ENCODE measurements around the gene SPPL2B. TPM values are rescaled to one million over a fixed set of nuclear protein-coding genes. Genes with fewer than 3 reads are reported as not detected.

Gene SPPL2B
- polyA plus RNA-seq, 1 experiment: 9.9 TPM

GRCh38 chr19:2358548-2359173 is 30.2 kb downstream of the SPPL2B start:
- CTCF ChIA-PET: no interaction called here
- POLR2A ChIA-PET: no interaction called here
- no peak overlapping the region for H3K4me3 ChIP-seq (ENCODE audit: low read depth, low read length)
- no peak for DNase-seq (ENCODE audit: low read depth, low spot score)
- H3K27me3 ChIP-seq (ENCODE audit: control insufficient read depth, insufficient read depth, low read length): peaks cover 21% of the 10 kb centered on the region
- TF ChIP-seq CTCF (IDR thresholded peaks at IDR 0.05; ENCODE audit: low read depth, low read length): no peak
- H3K9me3 ChIP-seq (ENCODE audit: control insufficient read depth, insufficient read depth, low read length): peaks cover 11% of the 10 kb centered on the region; the same call in 1 of the 2 replicates
- H3K27ac ChIP-seq (ENCODE audit: low read depth, low read length): no peak overlapping the region

GRCh38 chr19:2359992-2360685 is 31.7 kb downstream of the SPPL2B start, which contains the start of gene TMPRSS9:
TSS of gene TMPRSS9 (plus strand) at chr19:2360265. CDS start at chr19:2389786, 29,521 bp downstream.
- Histone ChIP-seq H3K4me3 (ENCODE audit: low read depth, low read length) (no peak within 1 kb of the TSS), H3K9me3 (ENCODE audit: control insufficient read depth, insufficient read depth, low read length) (peaks cover 11% of the 10 kb centered on the region; the same call in 1 of the 2 replicates), H3K27me3 (ENCODE audit: control insufficient read depth, insufficient read depth, low read length) (peaks cover 21% of the 10 kb centered on the region), H3K27ac (ENCODE audit: low read depth, low read length) (no peak within 1 kb of the TSS)
- POLR2A ChIA-PET: no interaction called here
- TF ChIP-seq CTCF (IDR thresholded peaks at IDR 0.05; ENCODE audit: low read depth, low read length): no peak
- DNase-seq (ENCODE audit: low read depth, low spot score): no peak
- CTCF ChIA-PET: no interaction called here

GRCh38 chr19:2360833-2361232 is 32.3 kb downstream of the SPPL2B start:
- H3K27me3 ChIP-seq (ENCODE audit: control insufficient read depth, insufficient read depth, low read length): peaks cover 21% of the 10 kb centered on the region
- H3K27ac ChIP-seq (ENCODE audit: low read depth, low read length): no peak overlapping the region
- ChIA-PET CTCF (no interaction called here), POLR2A (no interaction called here)
- no peak for TF ChIP-seq CTCF (IDR thresholded peaks at IDR 0.05; ENCODE audit: low read depth, low read length)
- peaks cover 11% of the 10 kb centered on the region; the same call in 1 of the 2 replicates for H3K9me3 ChIP-seq (ENCODE audit: control insufficient read depth, insufficient read depth, low read length)
- no peak overlapping the region for H3K4me3 ChIP-seq (ENCODE audit: low read depth, low read length)
- no peak for DNase-seq (ENCODE audit: low read depth, low spot score)

GRCh38 chr19:2361246-2362045 is 33.0 kb downstream of the SPPL2B start:
- no peak for DNase-seq (ENCODE audit: low read depth, low spot score)
- CTCF ChIA-PET: no interaction called here
- POLR2A ChIA-PET: no interaction called here
- Histone ChIP-seq H3K4me3 (ENCODE audit: low read depth, low read length) (no peak overlapping the region), H3K9me3 (ENCODE audit: control insufficient read depth, insufficient read depth, low read length) (peaks cover 11% of the 10 kb centered on the region; the same call in 1 of the 2 replicates), H3K27me3 (ENCODE audit: control insufficient read depth, insufficient read depth, low read length) (peaks cover 24% of the 10 kb centered on the region), H3K27ac (ENCODE audit: low read depth, low read length) (no peak overlapping the region)
- no peak for TF ChIP-seq CTCF (IDR thresholded peaks at IDR 0.05; ENCODE audit: low read depth, low read length)
